HCT116 (cell line): ENCODE measurements around the gene ENOX1. TPM values are rescaled to one million over a fixed set of nuclear protein-coding genes. Genes with fewer than 3 reads are reported as not detected.

Experiments used
- ATAC-seq: fragments of 200-7000 bp; cut with Tn5 transposase; 2 replicates; pipeline ENCODE4 v1.9.1; 2020; ENCODE audit warnings: mild to moderate bottlenecking, moderate library complexity
- BruUV-seq: library from RNA; stranded (reverse); fragments of 400-500 nt; replicated peaks from 2 replicates; lab custom pipeline; 2021; lab: Mats Ljungman, UMichigan
- CTCF ChIA-PET: fragments of 300-600 bp; sonication (Branson Sonifier 250); formaldehyde crosslinking; loops from one replicate; lab custom pipeline; 2021; ENCODE audit warnings: antibody characterized with exemption; lab: Charles Lee
- POLR2A ChIA-PET: fragments of 300-600, 350-600 bp; sonication (Branson Sonifier 250); formaldehyde crosslinking; loops from one replicate; lab custom pipeline; 2021; ENCODE audit warnings: antibody characterized with exemption; lab: Charles Lee
- RAD21 ChIA-PET, 2 experiments: fragments of 300-600 bp; sonication (Branson Sonifier 250); formaldehyde crosslinking; loops; one replicate each; lab custom pipeline; 2023; ENCODE audit warnings: low total read pairs in 2 of 2; ENCODE audit not compliant: uncharacterized antibody in 2 of 2, unreplicated experiment in 2 of 2, low non-redundant PET in 1 of 2; lab: Charles Lee
- DNase-seq: peaks from one replicate; pipeline ENCODE4 v3.0.0-alpha.2; 2010; ENCODE audit warnings: low read depth, low spot score
- H2AFZ ChIP-seq: fragments of 200-600 bp; shearing (Covaris generic), sonication (generic); 2 replicates; pipeline ENCODE4 v1.6.1; 2017; ENCODE audit warnings: low read depth, mixed run types, mixed read lengths, antibody characterized with exemption, low read length; ENCODE audit not compliant: poor library complexity, severe bottlenecking
- H3K27ac ChIP-seq: 2 replicates; pipeline ENCODE4 v1.5.1; 2012; ENCODE audit warnings: low read depth, low read length
- H3K27me3 ChIP-seq: fragments of 200-600 bp; sonication (generic); 2 replicates; pipeline ENCODE4 v1.6.1; 2016; ENCODE audit warnings: mixed run types, low read length, mixed read lengths; ENCODE audit not compliant: insufficient read depth
- H3K36me3 ChIP-seq, 2 experiments: fragments of 200-500 bp in 1 of 2; fragments of 200-600 bp in 1 of 2; sonication (Bioruptor generic) in 1 of 2; sonication (generic) in 1 of 2; 2 replicates each; pipeline versions ENCODE4 v1.5.1 to v1.6.1; 2014 to 2016; ENCODE audit warnings: low read length in 2 of 2, inconsistent platforms in 1 of 2, mixed read lengths in 1 of 2, mixed run types in 1 of 2; ENCODE audit not compliant: insufficient read depth in 2 of 2, control insufficient read depth in 1 of 2
- H3K4me1 ChIP-seq, 2 experiments: fragments of 200-600 bp in 1 of 2; sonication (generic) in 1 of 2; 2 replicates each; pipeline versions ENCODE4 v1.5.1 to v1.6.1; 2012 to 2017; ENCODE audit warnings: low read length in 2 of 2, inconsistent platforms in 1 of 2, mild to moderate bottlenecking in 1 of 2, mixed read lengths in 1 of 2, mixed run types in 1 of 2, moderate library complexity in 1 of 2; ENCODE audit not compliant: insufficient read depth in 2 of 2, control insufficient read depth in 1 of 2
- H3K4me2 ChIP-seq: fragments of 200-600 bp; sonication (generic); 2 replicates; pipeline ENCODE4 v1.6.1; 2017; ENCODE audit warnings: mixed run types, low read length, mixed read lengths
- H3K4me3 ChIP-seq, 2 experiments: fragments of 200-600 bp in 1 of 2; sonication (generic) in 1 of 2; replicated peaks in 1 of 2; 2 replicates each; pipeline ENCODE4 v1.5.1; 2011 to 2016; ENCODE audit warnings: low read length in 2 of 2, control low read depth in 1 of 2, low read depth in 1 of 2, mild to moderate bottlenecking in 1 of 2, mixed read lengths in 1 of 2, mixed run types in 1 of 2
- H3K79me2 ChIP-seq: fragments of 200-600 bp; sonication (generic); 2 replicates; pipeline ENCODE4 v1.6.1; 2017; ENCODE audit warnings: mild to moderate bottlenecking, mixed run types, low read length, moderate library complexity, mixed read lengths; ENCODE audit not compliant: insufficient read depth
- H3K9ac ChIP-seq: fragments of 200-600 bp; sonication (generic); 2 replicates; pipeline ENCODE4 v1.6.1; 2016; ENCODE audit warnings: low read length, mixed read lengths
- H3K9me2 ChIP-seq: fragments of 200-600 bp; sonication (generic), shearing (Covaris generic); 2 replicates; pipeline ENCODE4 v1.6.1; 2017; ENCODE audit warnings: mixed run types, mild to moderate bottlenecking, moderate library complexity; ENCODE audit not compliant: insufficient read depth
- H3K9me3 ChIP-seq, 2 experiments: fragments of 200-500 bp in 1 of 2; fragments of 200-600 bp in 1 of 2; sonication (Bioruptor generic) in 1 of 2; sonication (generic) in 1 of 2; 2 replicates each; pipeline ENCODE4 v1.6.1; 2014 to 2017; ENCODE audit warnings: low read length in 2 of 2, mixed read lengths in 2 of 2, inconsistent platforms in 1 of 2, low read depth in 1 of 2, mild to moderate bottlenecking in 1 of 2, mixed run types in 1 of 2, moderate library complexity in 1 of 2; ENCODE audit not compliant: control insufficient read depth in 1 of 2, insufficient read depth in 1 of 2
- H4K20me1 ChIP-seq: fragments of 200-600 bp; sonication (generic), shearing (Covaris generic); 2 replicates; pipeline ENCODE4 v1.6.1; 2017; ENCODE audit warnings: mixed run types, mild to moderate bottlenecking, moderate library complexity; ENCODE audit not compliant: insufficient read depth
- CEBPB ChIP-seq: IDR thresholded peaks from 2 replicates; pipeline ENCODE4 v1.6.1; 2012; ENCODE audit warnings: low read depth
- EZH2 ChIP-seq: fragments of 200-600 bp; sonication (generic); IDR thresholded peaks from 2 replicates; pipeline ENCODE4 v1.6.1; 2017; ENCODE audit warnings: antibody characterized with exemption, mixed run types
- FOSL1 ChIP-seq: IDR thresholded peaks from 2 replicates; pipeline ENCODE4 v1.6.1; 2012; ENCODE audit warnings: low read depth
- JUND ChIP-seq: IDR thresholded peaks from 2 replicates; pipeline ENCODE4 v1.6.1; 2012
- RAD21 ChIP-seq: IDR thresholded peaks from 2 replicates; pipeline ENCODE4 v1.6.1; 2012; ENCODE audit warnings: low read depth, mild to moderate bottlenecking
- SIN3A ChIP-seq: IDR thresholded peaks from 2 replicates; pipeline ENCODE4 v1.6.1; 2012; ENCODE audit warnings: low read depth
- SRF ChIP-seq: IDR thresholded peaks from 2 replicates; pipeline ENCODE4 v1.6.1; 2012; ENCODE audit warnings: low read depth
- ZFX ChIP-seq: fragments of 450-650 bp; IDR thresholded peaks from 2 replicates; pipeline ENCODE4 v1.6.1; 2017
- ZNF274 ChIP-seq: fragments of 200-500 bp; sonication (Bioruptor generic); IDR thresholded peaks from 2 replicates; pipeline ENCODE4 v1.6.1; 2014; ENCODE audit warnings: mild to moderate bottlenecking, low read depth, low read length, inconsistent platforms
- intact Hi-C: fragments of 100-400 bp; cut with micrococcal nuclease; formaldehyde crosslinking; loops from 2 replicates; pipeline ENCODE4 v1.10.0; 2022
- total RNA-seq: library from RNA; stranded (reverse); gene quantifications from one replicate; pipeline ENCODE4 v1.2.1, GENCODE V29; 2021; ENCODE audit not compliant: unreplicated experiment
- TF ChIP-seq, protein P1 (sequence below): IDR thresholded peaks from 2 replicates; pipeline ENCODE4 v1.6.1; 2011; ENCODE audit warnings: mild to moderate bottlenecking, low read length, moderate library complexity; ENCODE audit not compliant: insufficient replicate concordance; ENCODE audit errors: extremely low read depth
- TF ChIP-seq, protein P2 (sequence below): IDR thresholded peaks from 2 replicates; pipeline ENCODE4 v1.6.1; 2012

ENOX1 gene
- total RNA-seq, 1 experiment from 2014 or later = 4.5 TPM

- TF ChIP-seq FOSL1 = no peak
- no peak for TF ChIP-seq ZFX
- TF ChIP-seq RAD21 = no peak
- TF ChIP-seq, protein P1, sequence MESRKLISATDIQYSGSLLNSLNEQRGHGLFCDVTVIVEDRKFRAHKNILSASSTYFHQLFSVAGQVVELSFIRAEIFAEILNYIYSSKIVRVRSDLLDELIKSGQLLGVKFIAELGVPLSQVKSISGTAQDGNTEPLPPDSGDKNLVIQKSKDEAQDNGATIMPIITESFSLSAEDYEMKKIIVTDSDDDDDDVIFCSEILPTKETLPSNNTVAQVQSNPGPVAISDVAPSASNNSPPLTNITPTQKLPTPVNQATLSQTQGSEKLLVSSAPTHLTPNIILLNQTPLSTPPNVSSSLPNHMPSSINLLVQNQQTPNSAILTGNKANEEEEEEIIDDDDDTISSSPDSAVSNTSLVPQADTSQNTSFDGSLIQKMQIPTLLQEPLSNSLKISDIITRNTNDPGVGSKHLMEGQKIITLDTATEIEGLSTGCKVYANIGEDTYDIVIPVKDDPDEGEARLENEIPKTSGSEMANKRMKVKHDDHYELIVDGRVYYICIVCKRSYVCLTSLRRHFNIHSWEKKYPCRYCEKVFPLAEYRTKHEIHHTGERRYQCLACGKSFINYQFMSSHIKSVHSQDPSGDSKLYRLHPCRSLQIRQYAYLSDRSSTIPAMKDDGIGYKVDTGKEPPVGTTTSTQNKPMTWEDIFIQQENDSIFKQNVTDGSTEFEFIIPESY = no peak
- TF ChIP-seq, protein P2, sequence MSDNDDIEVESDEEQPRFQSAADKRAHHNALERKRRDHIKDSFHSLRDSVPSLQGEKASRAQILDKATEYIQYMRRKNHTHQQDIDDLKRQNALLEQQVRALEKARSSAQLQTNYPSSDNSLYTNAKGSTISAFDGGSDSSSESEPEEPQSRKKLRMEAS = no peak
- no peak for TF ChIP-seq ZNF274
- TF ChIP-seq SIN3A = no peak
- TF ChIP-seq JUND = no peak
- no peak for TF ChIP-seq SRF
- no peak for TF ChIP-seq EZH2
- TF ChIP-seq CEBPB = no peak
- ATAC-seq (peak; percentile 43; the same call in 1 of the 2 replicates), DNase-seq (no peak)
- ChIA-PET POLR2A (no interaction called here), RAD21 (no interaction called here), CTCF (interaction anchor here (0.8 kb wide), 1 partner anchor 11 kb away, joined by 3 read pairs; no protein-coding TSS in a partner anchor)
- Histone ChIP-seq H4K20me1 (no peaks in the 10 kb centered on the region), H2AFZ (no peak overlapping the region), H3K4me3 (peak overlapping the region; percentile 51 to 60), H3K4me1 (peaks cover 0 to 25% of the 10 kb centered on the region in 2 experiments; a peak in 2 of 4 replicates), H3K9me2 (no peaks in the 10 kb centered on the region), H3K4me2 (peak overlapping the region; percentile 69), H3K9me3 (no peaks in the 10 kb centered on the region), H3K36me3 (no peaks in the 10 kb centered on the region), H3K27ac (peak overlapping the region; percentile 56; the same call in 1 of the 2 replicates), H3K79me2 (no peaks in the 10 kb centered on the region), H3K27me3 (peaks cover 10% of the 10 kb centered on the region; the same call in 1 of the 2 replicates), H3K9ac (peak overlapping the region; percentile 60)
- intact Hi-C loops = no loop called here
- no TSS peak for BruUV-seq
These were observed 353 bp downstream of the ENOX1 start for GRCh38 chr13:43786472-43786765.
